GM21786 (cell line): Measurements from ENCODE around the gene FARP1.

Source experiments
- ATAC-seq: cut with Tn5 transposase; IDR thresholded peaks from one replicate; pipeline ENCODE4 v1.9.1; 2021; ENCODE audit not compliant: unreplicated experiment

FARP1 gene

GRCh38 chr13:98452851-98453843, 310.3 kb downstream of the FARP1 start:
- ATAC-seq = no peak

DNA sequence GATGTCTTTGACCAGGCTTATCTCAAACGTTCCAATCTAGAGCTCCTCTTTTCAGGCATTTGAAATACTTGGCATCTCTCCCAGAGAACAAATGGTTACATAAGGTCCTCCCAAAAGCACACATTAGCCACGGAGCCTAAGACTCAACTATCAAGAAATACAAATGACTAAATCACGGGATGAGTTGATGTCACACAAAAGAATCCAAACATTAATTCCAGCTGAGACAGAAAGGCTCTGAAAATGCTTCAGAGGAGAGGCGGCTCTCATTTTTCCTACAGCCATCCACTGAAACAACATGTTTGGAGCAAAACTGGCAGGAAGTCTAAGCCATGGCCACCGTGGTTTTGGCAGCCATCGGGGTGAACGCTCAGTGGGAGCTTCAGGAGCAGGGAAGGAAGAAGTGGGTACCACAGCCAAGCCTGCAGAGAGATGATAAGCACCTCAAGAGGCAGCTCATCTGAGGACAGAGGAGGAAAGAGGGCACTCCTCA, 311.5 kb downstream of the FARP1 start:
- ATAC-seq = no peak

DNA sequence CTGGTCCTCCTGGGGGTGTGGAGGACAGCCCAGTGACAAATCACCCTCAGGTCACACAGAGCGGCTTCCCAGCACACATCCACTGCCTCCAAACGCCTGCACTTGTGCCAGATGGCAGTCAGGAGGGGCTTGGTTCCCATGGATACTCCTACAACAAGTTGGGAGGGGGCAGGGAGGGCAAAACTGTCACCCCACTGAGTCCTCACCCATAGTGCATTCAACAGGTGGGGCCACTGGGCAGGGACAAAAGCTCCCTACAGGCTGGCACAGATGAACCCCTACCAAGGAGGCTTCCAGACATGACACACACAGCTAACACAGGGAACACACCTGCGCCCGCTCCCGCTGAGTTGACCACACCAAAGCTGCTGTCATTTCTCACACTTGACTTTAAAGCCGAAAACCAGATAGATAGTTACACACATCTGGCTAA, 313.5 kb downstream of the FARP1 start:
- ATAC-seq = no peak

DNA sequence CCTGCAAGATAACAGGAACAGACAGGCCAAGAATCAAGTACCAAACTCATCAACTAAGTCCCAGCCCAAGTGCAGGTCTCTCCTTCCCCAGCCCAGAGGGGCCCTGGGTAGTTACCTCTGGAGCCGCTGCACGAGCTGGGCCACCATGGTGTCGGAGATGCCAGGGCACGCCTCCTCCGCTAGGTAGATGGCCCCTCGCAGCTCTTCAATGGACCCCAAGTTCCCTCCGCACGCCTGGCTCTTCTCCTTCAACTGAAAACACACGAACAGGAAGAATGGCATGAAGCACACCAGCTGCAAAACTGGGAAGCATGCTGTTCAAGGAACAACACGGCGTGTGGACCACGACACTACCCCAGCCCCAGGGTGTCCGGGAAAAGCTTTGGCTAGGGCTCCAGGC, 314.2 kb downstream of the FARP1 start:
- ATAC-seq = no peak

- ATAC-seq = no peak
Measured at GRCh38 chr13:98458431-98458830, 315.5 kb downstream of the FARP1 start.

DNA sequence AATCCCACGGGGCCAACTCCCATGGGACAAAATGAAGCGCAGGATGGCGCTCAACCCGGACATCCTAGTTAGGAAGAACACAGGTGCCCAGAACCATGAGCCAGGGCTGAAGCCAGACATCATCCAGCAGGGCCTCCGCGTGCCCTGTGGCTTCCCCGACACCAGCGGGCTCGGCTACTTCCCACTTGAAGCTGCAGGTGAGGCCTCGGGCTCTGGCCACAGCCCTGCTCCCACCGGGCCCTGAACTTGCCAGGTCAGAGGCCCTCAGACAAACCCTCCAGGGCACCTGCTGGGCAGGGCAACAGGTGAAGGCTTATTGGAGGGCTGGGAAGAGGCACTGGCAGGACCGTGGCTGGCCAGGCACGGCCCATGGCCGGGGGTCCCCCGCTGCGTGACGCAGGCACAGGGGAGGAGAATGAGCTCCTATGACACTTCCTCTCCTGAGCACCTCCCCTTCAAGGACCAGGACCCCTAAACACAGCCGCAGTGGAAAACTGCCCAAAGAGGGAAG, 316.3 kb downstream of the FARP1 start:
- ATAC-seq = no peak

- ATAC-seq = no peak
Measured at GRCh38 chr13:98459721-98460370, 317.0 kb downstream of the FARP1 start.

GRCh38 chr13:98460516-98460915, 317.6 kb downstream of the FARP1 start:
- ATAC-seq = no peak

DNA sequence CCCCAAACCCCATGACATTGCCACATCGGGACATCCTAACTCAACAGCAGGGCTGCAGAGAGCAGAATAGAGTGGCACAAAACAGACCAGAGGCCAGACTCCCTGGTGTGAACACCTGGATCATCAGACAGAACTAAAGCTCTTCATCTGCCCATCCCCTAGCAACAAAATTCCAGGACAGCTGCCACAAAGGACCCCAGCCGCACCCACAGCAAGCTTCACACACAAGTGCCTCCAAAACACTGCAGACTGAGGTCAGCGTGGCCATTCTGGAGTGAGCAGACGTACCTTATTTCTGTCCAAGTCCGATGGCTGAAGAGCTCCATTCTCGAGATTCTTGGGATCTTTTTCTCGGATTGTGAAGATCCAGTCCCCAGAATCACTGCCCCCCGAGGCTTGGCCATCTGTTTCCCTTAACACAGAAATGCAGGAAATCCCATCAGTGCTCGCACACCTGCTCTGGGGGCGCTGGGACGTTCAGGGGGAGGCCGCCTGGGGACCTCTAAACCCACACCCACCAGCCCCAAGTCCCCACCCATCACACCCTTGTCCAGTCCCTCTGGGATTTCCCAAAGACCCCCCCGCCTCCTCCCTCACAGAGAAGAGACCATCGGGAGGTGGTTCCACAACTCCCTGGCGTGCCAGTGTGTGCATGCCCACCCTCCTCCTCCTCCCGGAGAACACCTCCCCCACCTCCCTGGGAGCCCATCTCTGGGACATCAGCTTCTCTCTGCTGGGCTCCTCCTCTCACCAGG, 318.8 kb downstream of the FARP1 start:
- no peak for ATAC-seq

GRCh38 chr13:98462241-98462882, 319.5 kb downstream of the FARP1 start:
- ATAC-seq = no peak

- no peak for ATAC-seq
Measured at GRCh38 chr13:98462946-98463345, 320.1 kb downstream of the FARP1 start.

DNA sequence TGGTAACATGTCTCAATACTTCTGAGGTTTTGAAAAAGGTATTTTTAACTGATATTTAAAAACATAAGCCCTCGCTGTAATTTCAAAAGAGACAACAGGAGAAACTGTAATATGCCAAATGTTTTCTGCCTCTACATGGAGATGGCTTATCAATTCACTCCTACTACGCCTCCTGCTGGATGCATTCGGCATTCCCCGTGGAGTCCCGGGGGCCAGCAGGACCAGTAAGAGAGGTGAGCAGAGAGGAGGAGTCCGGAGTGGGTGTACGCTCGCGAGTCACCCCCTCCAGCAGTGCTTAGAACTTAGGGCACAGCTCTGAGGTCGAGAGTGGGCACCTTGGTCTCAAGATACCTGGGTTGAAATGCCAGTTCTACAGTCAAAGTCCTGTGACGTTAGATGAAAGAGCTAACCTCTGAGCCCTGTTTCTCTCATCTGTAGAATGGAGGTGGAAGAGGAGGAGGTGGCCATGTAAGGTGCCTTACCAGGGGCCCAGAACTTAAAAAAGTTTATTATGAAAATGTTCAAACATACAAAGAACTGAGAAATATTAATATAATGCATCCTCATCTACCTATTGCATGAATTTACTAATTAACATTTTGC, 323.8 kb downstream of the FARP1 start:
- no peak for ATAC-seq

DNA sequence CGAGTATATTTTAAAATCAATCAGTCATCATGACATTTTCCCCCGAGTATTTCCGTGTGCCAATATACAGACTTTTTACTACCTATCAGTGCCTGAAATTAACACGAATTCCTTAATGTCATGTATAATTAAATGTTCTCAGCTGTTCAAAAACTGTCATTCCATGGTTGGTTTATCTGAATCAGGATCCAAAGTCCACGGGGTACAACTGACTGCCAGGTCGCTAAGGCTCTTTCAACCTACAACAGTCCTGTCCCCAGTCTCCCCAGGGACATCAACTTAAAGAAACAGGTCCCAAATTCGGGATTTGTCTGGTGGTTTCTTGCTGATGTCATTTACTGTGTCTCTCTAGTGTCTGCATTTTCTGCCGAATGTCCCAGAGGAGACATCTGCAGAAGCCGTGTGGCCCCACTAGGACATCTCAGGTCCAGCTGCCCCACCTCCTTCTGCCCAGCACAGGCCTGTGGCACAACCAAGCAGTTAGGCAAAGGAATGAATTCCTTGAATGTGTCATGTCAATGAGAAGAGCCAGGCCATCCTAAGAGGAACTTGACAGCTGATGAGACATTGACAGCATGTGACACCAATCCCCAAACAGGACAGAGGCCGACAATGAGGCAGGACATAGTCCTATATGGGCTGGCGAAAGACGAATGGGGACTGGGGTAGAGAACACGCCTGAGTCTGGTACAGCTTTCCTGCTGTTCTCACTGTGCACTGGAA, 324.5 kb downstream of the FARP1 start:
- no peak for ATAC-seq

- ATAC-seq = no peak
Measured at GRCh38 chr13:98468361-98468760, 325.5 kb downstream of the FARP1 start.

DNA sequence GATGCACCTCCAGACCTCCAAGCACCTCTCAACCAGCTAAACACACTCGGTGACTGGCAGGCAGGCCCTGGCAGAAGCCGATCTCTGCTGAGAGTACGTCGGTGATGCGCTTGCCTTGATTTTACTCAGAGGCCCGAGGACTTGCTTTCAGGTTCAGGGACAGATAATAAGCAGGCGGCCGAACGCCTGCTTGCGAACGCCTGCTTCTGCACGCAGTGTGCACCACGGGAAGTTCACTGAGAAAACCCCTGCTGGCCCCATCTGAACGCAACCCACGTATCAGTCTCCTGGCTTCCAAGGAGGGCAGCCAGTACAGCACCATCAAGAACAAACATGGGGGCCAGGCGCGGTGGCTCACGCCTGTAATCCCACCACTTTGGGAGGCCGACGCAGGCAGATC, 326.0 kb downstream of the FARP1 start:
- ATAC-seq = no peak

GRCh38 chr13:98470920-98471319, 328.0 kb downstream of the FARP1 start:
- ATAC-seq = no peak

DNA sequence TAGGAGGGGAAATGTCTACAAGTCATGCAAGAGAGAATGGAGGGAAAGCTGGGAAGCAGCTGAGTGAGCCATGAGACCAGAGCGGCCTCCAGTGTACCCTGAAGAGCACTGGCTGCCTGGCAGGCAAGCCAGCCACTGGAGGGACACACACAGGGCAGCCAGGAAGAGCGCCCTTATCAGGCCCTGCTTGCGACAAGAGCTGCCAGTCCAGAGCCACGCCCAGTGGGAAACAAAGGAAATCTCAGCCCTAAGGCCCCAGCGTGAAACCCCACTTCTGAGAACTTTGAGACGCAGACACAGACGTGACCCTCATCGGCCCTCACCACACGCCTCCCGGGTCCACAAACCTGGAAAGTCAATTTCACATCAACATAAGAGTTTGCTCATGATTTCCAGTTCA, 329.0 kb downstream of the FARP1 start:
- no peak for ATAC-seq

DNA sequence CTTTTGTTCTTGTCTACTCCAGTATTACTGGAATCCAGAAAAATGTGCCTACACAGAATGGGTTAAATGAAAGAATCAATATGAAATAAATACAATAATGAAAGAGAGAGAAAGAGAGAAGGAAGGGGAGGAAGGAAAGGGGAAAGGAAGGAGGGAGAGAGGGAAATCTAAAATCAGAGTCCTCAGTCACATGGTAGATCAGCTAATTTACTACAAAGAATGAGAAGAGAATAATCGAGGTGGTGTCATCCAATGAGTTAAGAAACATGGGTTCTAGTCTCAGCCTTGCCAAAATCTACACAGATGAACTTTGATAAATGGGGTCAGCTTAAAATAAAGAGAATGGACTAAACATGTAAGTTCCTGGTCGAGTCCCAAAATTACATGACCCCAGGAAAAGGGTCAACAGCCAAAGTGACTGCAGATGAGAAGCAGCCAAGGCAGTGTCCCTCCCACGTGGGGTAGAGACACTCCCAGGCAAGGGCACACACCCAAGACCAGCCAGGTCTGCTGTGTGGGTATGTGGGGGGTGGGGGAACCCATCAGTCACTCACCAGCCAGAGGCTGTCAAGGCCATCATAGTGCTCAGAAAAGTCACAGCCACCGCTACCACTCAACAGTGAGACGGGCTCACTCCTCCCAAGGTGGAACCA, 330.4 kb downstream of the FARP1 start:
- no peak for ATAC-seq

GRCh38 chr13:98473788-98474144, 330.9 kb downstream of the FARP1 start:
- no peak for ATAC-seq
